Fibroblast of upper back skin (primary cell): ENCODE results near the gene WASHC4.
"Not testable (repeated sequence)": the region's sequence is repeated elsewhere in the genome, so short reads cannot be mapped to it uniquely, and the experiment has no call there.

Source experiments
- DNase-seq: peaks from one replicate; pipeline ENCODE4 v3.0.0-alpha.2; 2013

The WASHC4 gene

GRCh38 chr12:105167346-105167745 is 59.8 kb downstream of the WASHC4 start:
- DNase-seq, result peak; percentile 31

GRCh38 chr12:105168006-105168405 is 60.5 kb downstream of the WASHC4 start:
- no peak for DNase-seq

GRCh38 chr12:105170139-105170538 is 62.6 kb downstream of the WASHC4 start:
- DNase-seq, result no peak

- no peak for DNase-seq
These were observed 64.3 kb downstream of the WASHC4 start for GRCh38 chr12:105171691-105172436.

GRCh38 chr12:105175397-105175990 is 68.0 kb downstream of the WASHC4 start:
- DNase-seq, result no peak

- no peak for DNase-seq
These were observed 69.7 kb downstream of the WASHC4 start for GRCh38 chr12:105177208-105177607.

GRCh38 chr12:105179114-105179513 is 71.6 kb downstream of the WASHC4 start:
- DNase-seq, result not testable (repeated sequence)

- DNase-seq, result not testable (repeated sequence)
These were observed 75.9 kb downstream of the WASHC4 start for GRCh38 chr12:105183406-105183805.

- DNase-seq, result not testable (repeated sequence)
These were observed 76.4 kb downstream of the WASHC4 start for GRCh38 chr12:105183976-105184375.

GRCh38 chr12:105189293-105189692 is 81.8 kb downstream of the WASHC4 start:
- DNase-seq, result no peak

- no peak for DNase-seq
These were observed 83.0 kb downstream of the WASHC4 start for GRCh38 chr12:105190530-105190929.

GRCh38 chr12:105192624-105193225 is 85.2 kb downstream of the WASHC4 start:
- DNase-seq, result no peak

- no peak for DNase-seq
These were observed 87.4 kb downstream of the WASHC4 start for GRCh38 chr12:105194947-105195346.

GRCh38 chr12:105196090-105196489 is 88.6 kb downstream of the WASHC4 start:
- no peak for DNase-seq

GRCh38 chr12:105198961-105199360 is 91.4 kb downstream of the WASHC4 start:
- DNase-seq, result no peak

GRCh38 chr12:105200385-105200784 is 92.9 kb downstream of the WASHC4 start:
- DNase-seq, result no peak

- no peak for DNase-seq
These were observed 93.8 kb downstream of the WASHC4 start for GRCh38 chr12:105201299-105201698.

GRCh38 chr12:105202202-105202601 is 94.7 kb downstream of the WASHC4 start:
- no peak for DNase-seq

- no peak for DNase-seq
These were observed 96.6 kb downstream of the WASHC4 start for GRCh38 chr12:105204127-105204526.

GRCh38 chr12:105204916-105205315 is 97.4 kb downstream of the WASHC4 start:
- DNase-seq, result peak; percentile 64

GRCh38 chr12:105205322-105206048 is 98.0 kb downstream of the WASHC4 start:
- no peak for DNase-seq

GRCh38 chr12:105206686-105207374 is 99.3 kb downstream of the WASHC4 start:
- no peak for DNase-seq

- DNase-seq, result no peak
These were observed 101.6 kb downstream of the WASHC4 start for GRCh38 chr12:105209091-105209490.
